Head of caudate nucleus (tissue), 42 donors: ENCODE measurements around the gene ADAMTS2.

Experiments
- DNase-seq, 42 donors: peaks; one replicate each; pipeline versions ENCODE4 v3.0.0 to v3.0.0-alpha.2; 2020 to 2021; ENCODE audit warnings: mixed read lengths in 7 of 42
- intact Hi-C: fragments of 100-400 bp; cut with DNase I; formaldehyde crosslinking; loops from one replicate; pipeline ENCODE4 v1.15.0; 2022

Gene ADAMTS2

DNA sequence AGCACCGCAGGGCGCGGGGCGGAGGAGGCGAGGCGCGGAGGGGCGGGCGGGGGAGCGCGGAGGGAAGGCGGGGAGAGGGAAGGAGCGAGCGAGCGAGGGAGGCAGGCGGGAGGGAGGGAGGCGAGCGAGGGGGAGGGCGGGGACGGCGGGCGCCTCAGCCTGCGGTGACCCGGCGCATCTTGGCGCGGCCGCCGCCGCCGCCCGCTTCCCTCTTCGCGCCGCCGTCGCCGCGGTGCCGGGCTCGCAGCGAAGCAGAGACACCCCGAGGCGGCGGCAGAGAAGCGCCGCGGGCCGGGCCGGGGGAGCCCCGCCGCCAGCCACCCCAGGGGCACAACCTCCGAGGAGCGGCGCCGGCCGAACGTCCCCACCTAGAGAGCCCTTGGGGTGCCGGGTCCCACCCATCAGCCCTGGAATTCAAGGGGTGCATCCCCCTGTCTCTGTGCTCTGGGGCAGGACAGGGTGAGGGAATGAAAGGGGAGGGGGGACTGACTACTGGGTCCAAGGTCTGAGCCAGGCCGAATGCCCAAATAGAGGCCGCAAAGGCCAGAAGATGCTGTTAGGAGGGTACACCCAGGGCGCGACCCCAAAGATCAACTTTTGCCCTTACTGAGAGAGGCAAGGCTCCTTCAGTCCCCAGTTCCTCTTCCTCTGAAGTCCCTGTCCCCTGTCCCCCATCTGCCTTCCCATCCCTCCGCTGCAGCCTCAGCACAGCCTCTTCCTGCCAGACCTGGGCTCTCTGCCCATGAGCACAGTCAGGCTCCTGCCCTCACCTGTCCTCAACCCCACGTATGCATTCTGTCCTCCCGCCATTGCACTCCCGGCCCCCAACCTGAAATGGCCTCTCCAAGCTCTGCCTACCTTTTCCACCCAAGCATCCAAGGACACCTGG, at the start of gene ADAMTS2:
TSS of gene ADAMTS2 (minus strand) at position 29 of the 889 bp plus-strand sequence. CDS start 133 bp downstream, outside the sequence.
- peak in 39 of 42 donors; percentile 15 to 87 (median 62) for DNase-seq
- intact Hi-C loops: loop anchor here (10.0 kb wide), 1 partner anchor 171 kb away; no protein-coding TSS in a partner anchor

DNA sequence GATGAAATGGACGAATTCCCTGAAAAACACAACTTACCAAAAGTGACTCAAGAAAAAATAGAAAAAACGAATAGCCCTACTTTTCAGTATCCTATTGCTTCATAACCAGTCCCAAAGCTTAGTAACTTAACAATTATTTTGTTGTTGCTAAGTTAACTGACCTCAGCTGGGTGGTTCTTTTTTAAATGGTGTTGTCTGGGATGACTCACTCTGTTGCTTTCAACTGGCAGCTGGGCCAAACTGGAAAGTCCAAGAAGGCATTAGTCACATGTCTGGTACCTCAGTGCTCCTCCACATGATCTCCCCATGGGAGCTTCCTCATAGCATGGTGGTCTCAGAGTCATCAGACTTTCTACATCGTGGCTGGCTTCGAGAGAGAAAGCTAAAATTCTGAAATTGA, 47.8 kb upstream of the ADAMTS2 start:
- peak in 2 of 42 donors; percentile 5 to 21 for DNase-seq
- intact Hi-C loops: no loop called here

DNA sequence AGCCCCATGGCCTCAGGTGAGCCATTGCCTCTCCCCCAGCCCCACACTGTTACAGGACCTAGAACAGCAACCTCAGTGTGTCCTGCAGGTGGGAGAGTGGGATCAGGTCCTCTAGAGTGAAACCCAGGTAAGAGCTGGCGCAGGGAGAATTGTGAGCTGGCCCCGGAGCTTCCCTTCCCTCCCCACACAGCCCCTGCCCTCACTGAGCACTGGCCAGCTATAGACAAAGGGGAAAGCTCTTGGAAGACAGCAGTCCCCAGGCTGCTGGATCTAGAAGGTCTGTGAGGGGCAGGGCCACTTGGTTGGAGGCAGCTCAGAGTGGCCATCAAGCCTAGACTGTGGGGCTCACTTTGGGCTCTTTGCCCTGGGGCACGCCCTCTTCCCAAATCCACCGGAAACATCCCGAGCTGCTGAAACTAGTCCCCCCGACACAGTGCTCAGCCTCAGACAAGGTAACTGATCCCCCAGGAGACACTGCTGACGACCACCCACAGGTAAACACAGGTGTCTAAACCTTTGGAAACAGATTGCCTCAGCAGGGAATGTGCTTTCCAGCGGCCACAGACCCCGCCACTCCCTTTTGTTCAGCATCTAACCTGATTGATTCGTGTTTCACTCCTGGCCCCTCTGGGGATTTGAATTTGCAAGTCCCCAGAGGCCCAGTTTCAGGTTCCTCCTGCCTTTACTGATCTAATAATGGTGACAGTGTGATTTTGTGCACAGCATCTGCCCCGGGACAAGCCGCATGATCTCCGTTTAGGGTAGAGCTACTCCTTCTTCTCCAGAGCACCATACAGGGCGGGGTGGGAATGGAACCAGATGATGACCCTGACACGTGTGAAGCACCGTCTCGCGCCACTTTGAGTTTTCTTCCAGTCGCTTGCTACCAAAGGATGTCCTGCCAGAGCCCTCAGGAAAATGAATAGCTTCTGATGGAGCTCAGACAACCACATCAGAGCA, 42.2 kb upstream of the ADAMTS2 start:
- intact Hi-C loops: no loop called here
- DNase-seq: peak in 4 of 42 donors; percentile 5 to 27 (median 20)

DNA sequence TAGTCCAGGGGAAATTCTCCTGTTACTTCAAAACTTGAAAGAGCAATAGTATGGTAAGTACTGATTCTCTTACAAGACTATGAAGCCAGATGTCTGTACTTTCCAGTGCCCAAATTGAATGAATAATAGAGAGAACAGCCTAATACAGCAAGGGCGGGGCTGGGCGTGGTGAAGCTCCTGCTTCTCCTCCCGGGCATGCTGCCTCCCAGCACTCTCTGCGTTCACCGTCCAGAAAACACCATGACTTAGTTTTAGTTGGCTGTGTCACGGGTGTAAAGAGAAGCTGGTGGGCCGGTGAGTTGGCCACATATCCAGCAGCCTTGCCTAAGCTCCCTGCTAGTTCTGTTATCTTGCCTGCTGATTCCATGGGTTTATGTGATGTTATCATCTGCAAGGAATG, 40.7 kb upstream of the ADAMTS2 start:
- intact Hi-C loops: no loop called here

DNA sequence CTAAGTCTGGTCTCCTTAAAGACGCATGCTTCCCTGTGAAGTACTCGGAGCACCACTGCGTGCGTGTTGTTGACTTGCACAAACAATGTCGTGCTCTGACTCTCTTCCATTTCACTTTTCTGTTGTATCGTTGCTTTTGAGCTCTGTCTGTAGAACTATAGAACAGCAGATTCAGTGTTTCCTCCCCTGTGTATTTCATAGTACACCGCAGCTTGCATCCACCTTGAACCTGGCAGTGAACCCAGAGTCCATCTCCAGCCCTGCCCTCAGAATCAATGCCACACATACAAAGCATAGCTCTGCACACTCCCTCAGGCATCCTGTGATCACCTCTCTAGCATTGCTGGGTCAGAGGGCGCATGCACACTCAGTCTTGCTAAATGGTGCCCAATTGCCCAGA, 37.2 kb upstream of the ADAMTS2 start:
- DNase-seq: peak in 3 of 42 donors; percentile 6 to 15 (median 10)
- intact Hi-C loops: no loop called here

More for the DNA sequence above, 40.7 kb upstream of the ADAMTS2 start:
- peak in 2 of 42 donors; percentile 1 to 19 for DNase-seq

DNA sequence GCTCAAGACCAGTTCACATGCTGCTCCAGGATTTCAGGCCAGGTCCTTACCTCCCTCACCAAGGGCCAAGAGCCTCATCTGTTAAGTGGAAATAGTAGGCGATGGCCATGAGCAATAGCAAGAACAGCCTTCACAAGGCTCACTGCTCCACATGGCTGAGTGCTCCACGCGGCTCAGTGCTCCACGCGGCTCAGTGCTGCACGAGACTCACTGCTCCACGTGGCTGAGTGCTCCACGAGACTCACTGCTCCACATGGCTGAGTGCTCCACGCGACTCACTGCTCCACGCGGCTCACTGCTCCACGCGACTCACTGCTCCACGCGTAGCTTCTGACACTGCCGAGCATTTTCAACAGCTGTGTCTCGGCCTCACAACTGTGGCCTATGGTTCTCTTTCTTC, 36.4 kb upstream of the ADAMTS2 start:
- intact Hi-C loops: no loop called here
- DNase-seq: peak in 2 of 42 donors; percentile 4 to 29

DNA sequence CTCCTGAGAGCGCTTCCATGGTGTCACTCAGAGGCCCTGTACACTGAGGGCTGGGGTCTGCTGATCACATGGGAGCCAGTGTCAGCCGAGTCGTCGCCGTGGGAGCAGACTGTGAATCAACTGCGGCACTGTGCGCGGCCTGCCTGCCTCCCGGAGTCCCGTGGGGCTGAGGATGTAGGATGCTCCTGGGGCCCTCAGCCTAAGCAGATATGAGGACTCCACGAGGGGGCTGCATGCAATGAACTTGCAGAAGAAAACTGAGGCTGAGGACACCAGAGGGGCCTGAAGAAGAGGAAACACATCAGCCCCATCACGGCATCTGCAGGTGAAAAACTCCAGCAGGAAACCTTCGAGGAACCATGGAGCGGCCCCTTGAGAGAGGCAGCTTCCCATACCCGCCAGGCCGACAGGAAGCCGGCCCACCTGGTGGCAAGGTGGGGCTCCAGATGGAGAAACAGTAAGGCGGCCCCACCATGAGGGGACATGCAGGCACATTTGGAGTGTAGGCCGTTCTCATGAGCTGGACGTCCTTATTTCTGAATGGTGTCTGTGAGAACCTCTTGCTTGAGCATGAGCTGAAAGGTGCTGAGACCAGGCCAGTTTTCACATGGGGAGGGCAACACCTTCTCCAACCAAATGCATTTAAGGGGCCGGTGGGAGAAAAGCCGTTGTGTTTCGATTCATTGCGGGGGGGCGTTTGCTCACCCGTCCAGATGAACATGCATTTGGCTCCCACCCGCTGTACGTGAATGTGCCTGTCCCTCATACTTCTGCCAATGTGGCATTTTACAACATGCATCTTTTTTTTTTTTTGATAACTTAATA, 35.2 kb upstream of the ADAMTS2 start:
- DNase-seq: peak in 2 of 42 donors; percentile 9 to 27
- intact Hi-C loops: no loop called here

DNA sequence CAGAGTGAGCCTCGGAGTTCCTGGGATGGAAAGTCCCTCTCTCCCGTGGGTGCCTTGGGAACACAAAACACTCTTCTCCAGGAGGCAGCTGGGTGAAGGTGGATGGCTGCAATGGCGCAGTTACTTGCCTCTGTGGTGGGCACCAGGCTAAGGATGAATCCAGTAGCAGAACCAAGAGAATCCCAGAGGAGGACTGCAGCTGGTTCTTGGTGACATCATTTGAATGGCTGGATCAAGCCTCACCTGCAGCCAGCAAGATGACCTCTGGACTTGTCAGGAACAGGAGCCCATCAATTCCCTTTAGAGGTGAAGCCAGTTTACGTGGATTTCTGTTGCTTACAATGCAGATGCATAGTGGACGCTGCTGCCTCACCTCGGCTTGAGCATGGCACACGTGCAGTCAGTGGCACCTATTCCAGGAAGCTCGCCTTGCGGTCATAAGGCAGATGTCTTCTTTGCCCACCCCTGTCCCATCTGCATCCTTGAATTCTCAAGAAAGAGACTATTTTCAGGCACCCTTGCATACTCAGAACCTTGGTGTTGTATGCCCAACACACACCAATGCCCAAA, 34.1 kb upstream of the ADAMTS2 start:
- peak in 1 of 42 donors; percentile 11 for DNase-seq

DNA sequence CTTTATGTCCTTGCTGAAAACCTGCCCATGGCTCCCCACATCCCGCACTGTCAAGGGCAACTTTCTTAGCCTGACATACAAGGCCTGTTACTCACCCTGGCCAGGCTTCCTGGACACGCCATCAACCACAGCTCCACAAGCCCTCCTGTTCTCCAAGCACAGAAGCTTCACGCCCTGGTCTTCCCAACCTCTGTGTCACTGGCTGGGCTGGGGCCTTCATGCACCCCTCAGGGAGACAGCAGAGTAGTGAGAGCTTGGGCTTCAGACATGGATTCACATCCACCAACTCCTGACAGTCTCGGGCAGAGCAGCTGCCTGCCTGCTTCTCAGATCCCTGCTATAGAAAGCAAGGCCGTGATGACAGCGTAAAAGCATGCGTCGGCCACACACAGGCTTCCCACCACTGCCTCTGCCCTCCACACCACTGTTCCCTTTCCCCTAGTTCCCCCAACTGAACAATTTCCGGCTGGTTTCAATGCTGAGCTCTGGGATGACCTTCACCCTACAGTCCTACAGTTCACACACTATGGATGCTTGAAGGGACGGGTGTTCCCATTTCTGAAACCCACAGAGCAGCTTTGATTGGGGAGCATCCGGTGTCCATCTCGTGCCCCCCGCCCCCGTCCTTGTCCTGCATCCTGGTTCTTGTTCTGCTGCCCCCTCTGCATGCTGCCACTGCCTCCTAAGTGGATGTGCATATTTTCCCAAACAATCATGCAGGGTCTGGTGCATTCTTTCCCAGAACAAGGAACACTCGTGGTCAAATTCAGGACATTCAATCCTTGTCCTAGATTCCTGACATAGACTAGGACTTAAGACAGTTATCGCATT, 33.4 kb upstream of the ADAMTS2 start:
- peak in 2 of 42 donors; percentile 7 to 23 for DNase-seq
- intact Hi-C loops: no loop called here

More for the DNA sequence above, 34.1 kb upstream of the ADAMTS2 start:
- intact Hi-C loops: no loop called here

DNA sequence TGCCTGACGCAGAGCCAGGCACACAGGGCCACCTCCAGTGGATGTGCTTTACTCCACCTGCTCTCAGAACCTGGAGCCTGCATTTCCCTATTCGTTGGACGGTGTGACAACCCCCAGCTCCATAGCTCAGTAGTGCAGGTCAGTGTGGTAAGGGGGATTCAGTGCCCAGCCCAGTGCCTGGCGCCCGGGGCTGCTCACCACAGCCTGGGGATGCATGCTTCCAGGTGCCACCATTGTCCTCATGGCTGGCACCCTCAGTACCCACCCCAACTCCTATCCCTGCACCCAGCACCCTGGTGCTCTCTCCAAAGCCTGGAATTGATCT, 32.8 kb upstream of the ADAMTS2 start:
- intact Hi-C loops: no loop called here

DNA sequence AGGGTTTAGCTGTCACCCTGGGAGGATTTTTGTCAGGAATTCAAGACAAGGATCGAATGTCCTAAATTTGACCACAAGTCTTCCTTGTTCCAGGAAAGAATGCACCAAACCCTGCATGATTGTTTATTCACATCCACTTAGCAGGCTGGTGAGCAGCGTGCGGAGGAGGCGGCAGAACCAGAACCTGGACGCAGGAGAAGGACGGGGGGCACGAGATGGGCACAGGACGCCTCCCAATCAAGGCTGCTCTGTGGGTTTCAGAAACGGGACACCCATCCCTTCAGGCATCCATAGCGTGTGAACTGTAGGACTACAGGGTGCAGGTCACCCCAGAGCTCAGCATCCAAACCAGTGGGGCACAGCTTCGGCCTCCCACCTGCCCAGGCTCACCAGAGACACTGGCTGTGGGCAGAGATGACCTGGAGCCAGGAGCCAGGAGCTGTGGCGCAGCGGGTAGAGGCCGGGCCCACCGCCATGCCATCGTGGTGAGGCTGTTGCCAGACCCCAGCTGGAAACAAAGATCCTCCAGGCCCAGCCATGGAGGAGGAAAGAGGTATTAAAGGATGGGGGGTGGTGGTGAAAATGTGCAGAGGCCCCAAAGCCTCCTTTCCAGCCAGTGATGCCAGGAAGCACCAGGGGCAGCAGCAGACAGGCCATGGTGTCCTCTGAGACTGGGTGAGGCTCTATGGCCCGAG, 32.3 kb upstream of the ADAMTS2 start:
- intact Hi-C loops: no loop called here
- peak in 2 of 42 donors; percentile 10 to 32 for DNase-seq

More for the DNA sequence above, 32.8 kb upstream of the ADAMTS2 start:
- DNase-seq: peak in 2 of 42 donors; percentile 5 to 19

DNA sequence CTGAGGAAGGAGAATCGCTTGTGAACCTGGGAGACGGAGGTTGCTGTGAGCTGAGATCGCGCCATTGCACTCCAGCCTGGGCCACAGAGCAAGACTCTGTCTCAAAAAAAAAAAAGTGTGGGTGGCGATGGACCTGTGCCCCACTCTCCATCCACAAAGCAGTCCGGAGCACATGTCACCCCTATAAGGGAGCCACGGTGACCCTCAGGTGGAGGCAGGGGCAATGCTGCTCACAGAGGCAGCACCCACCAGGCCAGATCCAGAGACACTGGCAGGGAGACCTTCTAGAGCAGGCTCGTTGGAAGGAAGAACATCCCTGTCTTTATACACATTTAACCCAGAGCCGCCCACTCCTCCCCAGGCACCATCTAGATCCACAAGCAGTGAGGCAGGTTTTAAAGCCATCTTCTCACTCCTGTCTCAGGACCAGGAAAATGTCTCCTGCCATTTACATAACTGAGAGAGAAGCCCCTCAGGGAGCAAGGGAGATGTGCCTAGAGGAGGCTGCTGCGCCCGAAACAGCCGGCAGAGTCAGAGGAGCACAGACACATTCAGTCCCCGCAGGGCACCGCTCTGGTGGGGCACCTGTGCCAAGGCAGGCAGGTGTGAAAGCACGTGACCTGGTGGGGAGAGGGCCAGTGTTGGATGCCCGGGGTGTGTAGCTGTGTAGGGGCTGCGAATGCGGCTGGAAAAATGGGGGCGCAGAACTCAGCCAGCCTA, 31.6 kb upstream of the ADAMTS2 start:
- intact Hi-C loops: no loop called here
- DNase-seq: peak in 2 of 42 donors; percentile 13 to 32

DNA sequence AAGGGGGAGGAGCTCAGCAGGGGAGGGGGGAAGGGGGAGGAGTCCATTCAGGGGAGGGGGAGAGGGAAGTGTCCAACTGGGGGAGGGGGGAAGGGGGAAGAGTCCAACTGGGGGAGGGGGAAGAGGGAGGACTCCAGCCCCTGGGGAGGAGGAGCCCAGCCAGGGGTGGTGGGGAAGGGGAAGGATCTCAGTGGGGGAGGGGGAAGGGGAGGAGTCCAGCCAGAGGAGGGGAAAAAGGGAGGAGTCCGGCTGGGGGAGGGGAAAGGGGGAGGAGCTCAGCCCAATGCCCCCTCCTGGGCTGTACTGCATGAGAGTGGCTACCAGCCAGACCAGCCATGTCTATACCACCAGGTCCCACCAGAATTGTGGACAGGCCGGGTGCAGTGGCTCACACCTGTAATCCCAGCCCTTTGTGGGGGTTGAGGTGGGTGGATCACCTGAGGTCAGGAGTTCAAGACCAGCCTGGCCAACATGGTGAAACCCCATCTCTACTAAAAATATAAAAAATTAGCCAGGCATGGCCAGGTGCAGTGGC, 30.6 kb upstream of the ADAMTS2 start:
- intact Hi-C loops: no loop called here
- DNase-seq: peak in 2 of 42 donors; percentile 0 to 10

DNA sequence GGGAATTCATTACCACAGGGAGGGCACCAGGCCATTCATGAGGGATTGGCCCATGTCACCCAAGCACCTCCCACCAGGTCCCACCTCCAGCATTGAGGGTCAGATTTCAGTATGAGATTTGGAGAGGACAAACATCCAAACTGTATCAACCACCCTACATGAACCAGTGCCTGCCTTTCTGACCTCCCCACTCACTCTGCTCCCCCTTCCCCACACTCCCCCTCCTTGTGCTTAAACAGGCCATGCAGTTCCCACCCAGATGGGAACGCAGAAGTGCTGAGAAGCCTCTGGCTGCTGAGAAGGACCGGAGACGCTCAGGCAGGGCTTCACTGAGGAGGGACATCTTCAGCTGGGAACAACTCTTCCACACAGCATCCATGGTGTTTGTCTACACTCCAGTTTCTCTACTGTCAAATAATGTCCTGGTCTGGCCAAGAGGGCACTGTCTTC, 30.0 kb upstream of the ADAMTS2 start:
- intact Hi-C loops: no loop called here
- DNase-seq: peak in 1 of 42 donors; percentile 1

DNA sequence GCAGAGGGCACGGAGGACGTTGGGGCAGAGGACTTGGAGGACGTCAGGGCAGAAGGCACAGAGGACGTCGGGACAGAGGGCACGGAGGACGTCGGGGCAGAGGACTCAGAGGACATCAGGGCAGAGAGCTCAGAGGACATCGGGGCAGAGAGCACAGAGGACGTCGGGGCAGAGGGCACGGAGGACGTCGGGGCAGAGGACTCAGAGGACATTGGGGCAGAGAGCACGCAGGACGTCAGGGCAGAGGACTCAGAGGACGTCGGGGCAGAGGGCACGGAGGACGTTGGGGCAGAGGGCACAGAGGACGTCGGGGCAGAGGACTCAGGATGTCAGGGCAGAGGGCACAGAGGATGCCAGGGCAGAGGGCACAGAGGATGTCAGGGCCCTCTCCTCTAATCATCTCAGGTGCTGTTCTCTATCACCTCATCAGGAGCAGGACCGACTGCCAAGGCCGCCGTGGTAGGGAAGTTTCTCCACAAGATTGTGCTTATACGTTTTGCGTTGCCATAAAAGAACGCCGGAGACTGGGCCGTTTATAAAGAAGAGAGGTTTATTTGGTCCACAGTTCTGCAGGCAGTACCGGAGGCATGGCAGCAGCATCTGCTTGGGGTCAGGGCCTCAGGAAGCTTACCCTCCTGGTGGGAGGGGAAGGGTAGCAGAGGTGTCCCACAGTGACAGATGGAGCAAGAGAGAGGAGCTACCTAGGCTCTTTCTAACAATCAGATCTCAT, 29.4 kb upstream of the ADAMTS2 start:
- intact Hi-C loops: no loop called here
- DNase-seq: peak in 3 of 42 donors; percentile 3 to 22 (median 11)
